GM06990 (cell line): ENCODE results near the gene CYB5A.

Source experiments
- DNase-seq: peaks from one replicate; pipeline ENCODE4 v3.0.0-alpha.2; 2011; ENCODE audit not compliant: insufficient read length; ENCODE audit errors: extremely low read depth
- H3K27me3 ChIP-seq: replicated peaks from 2 replicates; pipeline ENCODE4 v1.6.0; 2011; ENCODE audit warnings: low read length; ENCODE audit not compliant: control insufficient read depth, insufficient read depth
- H3K36me3 ChIP-seq: 2 replicates; pipeline ENCODE4 v1.5.1; 2011; ENCODE audit warnings: low read length; ENCODE audit not compliant: control insufficient read depth, insufficient read depth
- H3K4me3 ChIP-seq: replicated peaks from 2 replicates; pipeline ENCODE4 v1.5.1; 2011; ENCODE audit warnings: low read depth, mild to moderate bottlenecking, control low read depth, low read length
- TF ChIP-seq, protein P1 (sequence below): IDR thresholded peaks from 2 replicates; pipeline ENCODE4 v1.5.1; 2011; ENCODE audit warnings: low read length, control low read depth, mild to moderate bottlenecking, inconsistent platforms; ENCODE audit not compliant: insufficient read depth, poor library complexity, severe bottlenecking

CYB5A gene

DNA sequence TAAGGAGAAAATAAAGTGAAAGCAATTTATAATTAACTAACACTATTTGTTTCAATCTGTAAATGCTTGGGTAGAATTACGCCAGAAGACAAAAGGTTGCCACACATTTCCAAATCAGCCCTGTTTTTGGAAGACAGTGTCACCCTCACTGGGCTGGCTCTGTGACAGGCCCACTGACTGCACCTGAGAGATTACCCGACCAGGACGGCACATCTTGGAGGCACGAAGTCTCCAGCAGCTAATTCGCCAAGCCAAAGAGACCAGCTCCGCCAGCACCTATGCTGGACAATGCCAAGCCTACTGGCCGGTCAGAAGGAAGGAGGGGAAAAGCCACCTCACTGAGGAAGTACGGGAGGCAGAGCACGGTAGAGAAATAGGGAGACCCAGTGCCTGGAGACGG lies 61.9 kb downstream of the CYB5A start:
- Histone ChIP-seq H3K36me3 (no peaks in the 10 kb centered on the region), H3K27me3 (no peaks in the 10 kb centered on the region; the same call in 1 of the 2 replicates), H3K4me3 (no peak overlapping the region)
- TF ChIP-seq, protein P1, sequence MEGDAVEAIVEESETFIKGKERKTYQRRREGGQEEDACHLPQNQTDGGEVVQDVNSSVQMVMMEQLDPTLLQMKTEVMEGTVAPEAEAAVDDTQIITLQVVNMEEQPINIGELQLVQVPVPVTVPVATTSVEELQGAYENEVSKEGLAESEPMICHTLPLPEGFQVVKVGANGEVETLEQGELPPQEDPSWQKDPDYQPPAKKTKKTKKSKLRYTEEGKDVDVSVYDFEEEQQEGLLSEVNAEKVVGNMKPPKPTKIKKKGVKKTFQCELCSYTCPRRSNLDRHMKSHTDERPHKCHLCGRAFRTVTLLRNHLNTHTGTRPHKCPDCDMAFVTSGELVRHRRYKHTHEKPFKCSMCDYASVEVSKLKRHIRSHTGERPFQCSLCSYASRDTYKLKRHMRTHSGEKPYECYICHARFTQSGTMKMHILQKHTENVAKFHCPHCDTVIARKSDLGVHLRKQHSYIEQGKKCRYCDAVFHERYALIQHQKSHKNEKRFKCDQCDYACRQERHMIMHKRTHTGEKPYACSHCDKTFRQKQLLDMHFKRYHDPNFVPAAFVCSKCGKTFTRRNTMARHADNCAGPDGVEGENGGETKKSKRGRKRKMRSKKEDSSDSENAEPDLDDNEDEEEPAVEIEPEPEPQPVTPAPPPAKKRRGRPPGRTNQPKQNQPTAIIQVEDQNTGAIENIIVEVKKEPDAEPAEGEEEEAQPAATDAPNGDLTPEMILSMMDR = no peak
- DNase-seq = no peak

DNA sequence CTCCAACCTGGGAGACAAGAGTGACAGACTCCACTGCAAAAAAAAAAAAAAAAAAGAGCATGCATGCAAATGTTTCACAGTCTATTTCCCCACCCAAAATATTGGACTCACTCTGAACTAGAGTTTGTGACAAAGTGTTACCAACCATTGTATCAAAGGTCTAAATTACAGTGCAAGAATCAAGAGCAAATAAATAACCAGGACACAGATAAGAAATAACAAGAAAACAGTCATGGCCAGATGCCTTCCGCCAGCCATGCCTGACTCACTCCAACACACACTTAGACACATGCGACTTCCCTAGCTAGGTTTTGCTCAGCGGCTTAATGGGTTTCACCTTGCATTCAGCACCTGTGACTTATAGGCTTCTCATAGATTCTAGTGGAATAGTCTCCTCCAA lies 62.8 kb downstream of the CYB5A start:
- H3K27me3 ChIP-seq = no peaks in the 10 kb centered on the region; the same call in none of the 2 replicates
- no peak for DNase-seq
- no peak overlapping the region for H3K4me3 ChIP-seq
- no peaks in the 10 kb centered on the region for H3K36me3 ChIP-seq
- TF ChIP-seq, protein P1 = no peak

DNA sequence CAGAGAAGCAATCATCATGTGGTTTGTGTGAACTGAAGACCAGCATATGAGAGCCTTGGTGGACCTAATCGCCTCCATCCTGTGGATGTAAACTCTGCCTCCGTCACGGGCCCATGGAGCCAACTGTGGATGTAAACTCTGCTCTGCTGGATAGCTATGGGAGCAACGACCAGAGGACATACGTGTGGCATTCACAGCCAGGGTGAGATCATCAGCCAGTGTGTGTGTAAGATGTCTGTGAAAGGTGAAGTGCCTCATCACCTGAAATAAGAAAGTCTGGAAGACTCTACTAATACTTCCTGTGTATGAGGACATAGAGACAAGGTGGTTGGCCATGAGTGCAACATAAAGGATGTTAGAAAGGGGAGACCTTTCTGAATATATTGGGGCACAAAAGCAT lies 63.5 kb downstream of the CYB5A start:
- no peaks in the 10 kb centered on the region; the same call in none of the 2 replicates for H3K27me3 ChIP-seq
- H3K4me3 ChIP-seq = no peak overlapping the region
- TF ChIP-seq, protein P1 = no peak
- H3K36me3 ChIP-seq = no peaks in the 10 kb centered on the region
- no peak for DNase-seq

DNA sequence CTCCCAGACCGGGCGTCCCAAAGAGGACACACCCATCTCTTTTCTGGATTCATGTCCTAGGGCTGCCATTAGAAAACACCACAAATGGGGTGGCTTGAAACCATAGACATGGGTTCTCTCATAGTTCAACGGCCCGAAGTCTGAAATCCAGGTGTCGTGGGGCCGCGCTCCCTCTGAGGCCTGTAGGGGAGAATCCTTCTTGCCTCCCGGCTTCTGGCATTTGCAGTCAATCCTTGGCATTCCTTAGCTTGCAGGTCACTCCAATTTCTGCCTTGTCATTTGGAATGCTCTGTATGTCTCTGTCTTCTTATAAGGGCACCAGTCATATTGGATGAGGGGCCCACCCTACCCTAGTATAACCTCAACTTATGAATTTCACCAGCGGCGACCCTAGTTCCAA lies 65.1 kb downstream of the CYB5A start:
- Histone ChIP-seq H3K4me3 (no peak overlapping the region), H3K36me3 (no peaks in the 10 kb centered on the region), H3K27me3 (no peaks in the 10 kb centered on the region; the same call in none of the 2 replicates)
- TF ChIP-seq, protein P1 = no peak
- DNase-seq = no peak

DNA sequence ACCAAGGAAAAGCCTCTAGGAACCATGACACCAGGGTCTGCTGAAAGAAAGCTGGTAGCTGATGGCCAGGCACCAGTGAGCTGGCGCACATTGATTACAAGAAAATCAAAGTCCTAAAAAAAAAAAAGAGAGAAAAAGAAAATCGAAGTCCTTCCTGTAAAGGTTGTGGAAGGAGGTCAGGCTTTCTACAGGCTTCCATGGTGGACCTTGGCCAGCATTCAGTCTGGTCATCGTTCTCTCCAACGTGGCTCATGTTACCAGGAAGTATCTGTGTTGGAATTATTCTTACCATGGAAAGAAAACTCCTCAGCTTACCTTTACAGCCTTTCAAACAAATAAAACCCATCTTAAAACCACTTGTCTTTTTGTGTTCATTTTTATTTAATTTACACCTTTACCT lies 65.6 kb downstream of the CYB5A start:
- DNase-seq = no peak
- Histone ChIP-seq H3K27me3 (no peaks in the 10 kb centered on the region; the same call in none of the 2 replicates), H3K4me3 (no peak overlapping the region), H3K36me3 (no peaks in the 10 kb centered on the region)
- TF ChIP-seq, protein P1 = no peak
